NCI-H446 (cell line): Measurements from ENCODE around the gene TNFRSF12A.

Experiments
- DNase-seq, 2 experiments: peaks; one replicate each; lab custom pipeline; 2025; lab: John Stamatoyannopoulos, UW

Gene TNFRSF12A

GRCh38 chr16:2986623-2987188 lies 33.5 kb upstream of the TNFRSF12A start:
- DNase-seq, result no peak

DNA sequence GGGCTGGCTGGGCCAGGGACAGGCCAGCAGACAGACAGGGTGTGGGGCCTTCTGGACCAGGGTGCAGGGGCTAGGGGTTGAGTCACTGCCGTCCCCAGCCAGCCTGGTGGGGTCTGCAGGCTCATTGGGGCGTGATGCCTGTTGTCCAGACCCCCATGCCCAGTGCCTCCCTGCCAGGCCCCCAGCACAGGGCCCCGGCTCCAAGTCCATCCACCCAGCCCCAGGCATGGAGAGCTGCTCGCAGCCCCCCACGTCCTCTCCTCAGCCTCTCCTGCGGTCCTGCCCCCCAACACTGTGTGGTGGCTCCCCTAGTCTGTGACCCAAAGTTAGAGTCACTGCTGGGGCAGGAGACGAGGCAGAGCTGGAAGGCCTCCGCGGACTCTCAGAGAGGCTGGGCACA lies 32.9 kb upstream of the TNFRSF12A start:
- DNase-seq, result no peak

- peak in 1 of 2 experiments; percentile 65 for DNase-seq
Observed at GRCh38 chr16:2987833-2988232, 32.3 kb upstream of the TNFRSF12A start.

GRCh38 chr16:2988590-2989099 lies 31.5 kb upstream of the TNFRSF12A start:
- no peak for DNase-seq

DNA sequence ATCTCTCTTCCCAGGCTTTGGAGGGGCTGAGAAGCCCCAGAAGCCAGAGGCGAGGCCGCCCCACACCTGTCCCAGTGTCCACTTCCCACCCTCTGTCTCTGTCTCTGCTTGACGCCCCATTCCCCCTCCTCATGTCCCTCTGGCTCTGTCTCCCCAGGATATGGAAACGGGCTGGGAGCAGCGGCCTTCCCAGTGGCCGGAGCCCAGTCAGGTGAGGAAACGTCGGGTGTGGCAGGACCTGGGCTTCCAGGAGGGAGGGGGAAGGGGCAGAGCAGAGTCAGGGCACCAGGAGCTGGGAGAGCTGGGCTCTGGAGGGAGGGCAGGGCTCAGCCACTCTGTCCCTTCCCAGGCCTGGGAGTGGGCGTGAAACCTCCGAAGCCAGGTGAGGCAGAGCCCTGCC lies 29.3 kb upstream of the TNFRSF12A start:
- DNase-seq, result no peak

GRCh38 chr16:2991566-2992261 lies 28.5 kb upstream of the TNFRSF12A start:
- DNase-seq, result no peak

GRCh38 chr16:2992383-2993081 lies 27.6 kb upstream of the TNFRSF12A start:
- DNase-seq, result no peak

DNA sequence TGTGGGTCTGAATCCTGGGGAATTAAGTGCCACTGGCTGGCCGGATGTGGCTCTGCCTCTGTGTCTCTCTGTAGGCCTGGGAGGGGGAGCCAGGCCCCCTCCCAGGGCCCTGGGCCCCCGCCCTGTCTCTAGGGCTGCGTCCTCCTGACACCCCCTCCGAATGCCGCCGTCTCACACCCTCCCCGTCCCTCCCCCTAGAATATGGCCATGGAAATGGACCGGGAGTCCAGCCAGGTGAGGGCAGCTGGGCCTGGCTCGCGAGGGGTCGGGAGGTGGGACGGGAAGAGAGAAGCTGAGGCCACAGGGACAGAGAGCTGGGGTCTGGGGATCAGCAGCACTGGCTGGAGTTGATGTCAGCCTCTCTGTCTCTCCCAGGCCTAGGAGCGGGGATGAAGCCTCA lies 23.9 kb upstream of the TNFRSF12A start:
- DNase-seq, result no peak

DNA sequence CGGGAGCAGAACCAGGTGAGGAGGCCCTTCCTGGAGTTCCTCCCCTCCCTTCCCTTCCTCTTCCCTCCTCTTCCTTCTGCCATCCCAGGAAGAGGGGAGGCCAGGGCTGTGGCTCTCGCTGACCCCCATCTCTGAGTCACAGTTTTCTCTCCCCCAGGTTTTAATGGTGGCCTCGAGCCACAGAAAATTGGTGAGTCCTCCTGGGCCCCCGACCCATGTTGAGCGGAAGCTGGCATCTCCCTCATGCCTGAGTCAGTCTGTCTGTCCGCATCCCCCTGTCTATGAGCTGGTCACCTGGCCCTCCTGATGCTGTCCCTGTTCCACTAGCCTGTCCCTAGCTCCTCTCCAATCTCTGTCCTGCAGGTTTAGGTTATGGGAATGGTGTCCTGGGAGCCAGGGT lies 20.2 kb upstream of the TNFRSF12A start:
- no peak for DNase-seq

DNA sequence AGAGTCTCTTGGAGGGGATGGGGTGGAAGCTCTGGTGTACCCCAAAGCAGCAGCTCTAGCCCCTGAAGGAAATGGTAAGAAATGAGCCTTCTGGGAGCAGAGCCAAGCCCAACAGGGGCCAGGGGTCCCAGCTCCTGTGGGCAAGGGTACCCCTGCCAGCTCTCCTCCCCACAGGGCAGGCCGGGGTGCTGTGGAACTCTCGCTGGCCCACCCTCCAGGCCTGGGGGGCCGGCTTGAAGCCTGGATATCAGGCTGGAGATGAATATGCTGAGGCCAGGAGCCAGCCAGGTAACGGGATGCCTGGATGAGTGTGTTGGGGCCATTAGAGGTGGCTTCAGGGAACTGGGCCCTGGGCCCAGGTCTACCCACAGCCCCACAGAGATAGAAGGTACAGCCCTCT lies 19.6 kb upstream of the TNFRSF12A start:
- no peak for DNase-seq

- DNase-seq, result no peak
Observed at GRCh38 chr16:3001316-3001715, 18.9 kb upstream of the TNFRSF12A start.

DNA sequence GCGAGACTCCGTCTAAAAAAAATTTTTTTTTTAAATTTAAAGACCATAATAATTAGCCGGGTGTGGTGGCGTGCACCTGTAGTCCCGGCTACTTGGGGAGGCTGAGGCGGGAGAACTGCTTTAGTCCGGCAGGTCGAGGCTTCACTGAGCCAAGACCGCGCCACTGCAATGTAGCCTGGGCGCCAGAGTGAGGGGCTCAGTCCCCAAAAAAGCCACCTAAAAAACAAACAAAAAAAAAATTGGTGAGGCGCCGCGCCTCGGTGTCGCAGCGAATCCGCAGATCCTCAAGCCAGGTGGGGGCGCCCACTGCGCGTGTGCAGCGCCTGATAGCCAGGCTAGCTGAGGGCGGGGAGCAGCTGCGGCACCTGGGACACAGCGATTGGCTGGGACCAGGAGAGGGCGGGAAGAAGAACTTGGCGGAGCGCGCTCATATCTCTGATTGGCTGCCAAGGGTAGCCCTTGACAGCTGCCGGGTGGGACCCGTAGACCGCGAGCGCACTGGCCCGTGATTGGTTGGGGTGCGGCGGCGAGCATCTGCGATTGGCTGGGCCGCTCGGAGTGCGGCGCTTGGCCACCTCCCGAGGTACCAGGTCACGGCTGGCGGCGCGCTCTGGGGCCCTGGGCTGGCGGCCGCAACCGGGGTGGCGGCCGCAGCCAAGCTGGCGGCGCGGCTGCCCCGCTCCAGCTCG lies 16.4 kb upstream of the TNFRSF12A start:
- peak; percentile 94 to 99 for DNase-seq

DNA sequence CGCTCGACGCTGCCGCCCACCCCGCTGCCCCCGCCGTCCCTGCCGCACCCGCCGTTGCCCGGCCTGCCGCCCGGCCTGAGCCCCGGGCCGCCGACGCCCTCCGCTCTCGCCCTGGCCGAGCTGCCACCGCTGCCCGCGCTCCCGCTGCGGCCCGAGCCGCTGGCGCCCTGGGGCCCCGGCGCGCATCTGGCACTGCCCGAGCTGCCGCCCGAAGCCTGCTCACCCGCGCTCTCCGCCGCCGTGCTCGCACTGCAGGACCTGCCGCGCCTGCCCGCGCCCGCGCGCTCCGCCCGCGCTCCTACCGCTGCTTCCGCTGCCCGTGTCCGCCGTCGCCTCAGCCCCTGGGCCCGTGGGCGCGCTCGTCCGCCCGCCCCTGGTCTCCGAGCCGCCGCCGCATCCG lies 15.8 kb upstream of the TNFRSF12A start:
- no peak for DNase-seq

- DNase-seq, result peak in 1 of 2 experiments; percentile 38
Observed at GRCh38 chr16:3004781-3005284, 15.3 kb upstream of the TNFRSF12A start.

DNA sequence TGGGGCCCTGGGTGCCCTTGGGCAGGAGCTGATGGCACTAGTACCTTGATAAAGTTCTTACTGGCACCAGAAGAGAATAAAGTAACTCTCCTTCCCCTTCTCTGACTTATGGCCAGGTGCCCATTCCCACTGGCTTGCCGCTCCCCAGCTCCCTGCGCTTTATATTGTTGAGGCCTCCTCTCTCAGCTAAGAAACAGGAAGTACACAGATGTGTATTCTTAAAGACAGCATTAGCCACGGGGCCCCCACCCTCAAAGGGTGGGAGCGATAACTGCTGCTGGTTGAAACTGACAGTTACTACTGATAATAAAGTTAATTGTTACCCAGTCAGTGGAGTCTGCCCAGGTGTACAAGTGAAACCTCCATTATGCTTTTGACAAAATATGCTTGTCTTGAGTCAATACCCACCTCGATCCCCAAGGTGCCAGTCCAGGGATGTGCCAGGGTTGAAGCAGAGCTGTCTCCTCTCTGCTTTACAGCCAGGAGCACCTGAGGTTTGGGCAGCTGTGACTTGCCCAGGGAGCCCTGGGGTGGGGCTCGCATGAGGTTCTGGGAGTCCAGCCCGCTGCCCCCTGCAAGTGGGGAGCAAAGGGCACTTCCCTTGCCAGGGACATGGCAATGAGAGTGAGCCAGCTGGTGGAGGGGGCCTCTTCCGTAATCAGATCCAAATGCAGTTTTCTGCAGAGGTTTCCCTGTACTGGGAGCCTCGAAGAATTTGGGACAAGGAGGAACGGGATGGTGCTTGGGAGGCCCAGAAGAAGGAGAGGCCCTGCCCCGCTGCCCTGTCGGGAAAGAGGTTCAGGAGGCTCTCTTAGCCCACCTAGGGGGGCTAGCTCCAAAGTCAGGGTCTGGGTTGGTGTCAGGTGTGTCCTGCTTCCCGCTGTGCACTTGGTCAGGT lies 12.9 kb upstream of the TNFRSF12A start:
- DNase-seq, result no peak

DNA sequence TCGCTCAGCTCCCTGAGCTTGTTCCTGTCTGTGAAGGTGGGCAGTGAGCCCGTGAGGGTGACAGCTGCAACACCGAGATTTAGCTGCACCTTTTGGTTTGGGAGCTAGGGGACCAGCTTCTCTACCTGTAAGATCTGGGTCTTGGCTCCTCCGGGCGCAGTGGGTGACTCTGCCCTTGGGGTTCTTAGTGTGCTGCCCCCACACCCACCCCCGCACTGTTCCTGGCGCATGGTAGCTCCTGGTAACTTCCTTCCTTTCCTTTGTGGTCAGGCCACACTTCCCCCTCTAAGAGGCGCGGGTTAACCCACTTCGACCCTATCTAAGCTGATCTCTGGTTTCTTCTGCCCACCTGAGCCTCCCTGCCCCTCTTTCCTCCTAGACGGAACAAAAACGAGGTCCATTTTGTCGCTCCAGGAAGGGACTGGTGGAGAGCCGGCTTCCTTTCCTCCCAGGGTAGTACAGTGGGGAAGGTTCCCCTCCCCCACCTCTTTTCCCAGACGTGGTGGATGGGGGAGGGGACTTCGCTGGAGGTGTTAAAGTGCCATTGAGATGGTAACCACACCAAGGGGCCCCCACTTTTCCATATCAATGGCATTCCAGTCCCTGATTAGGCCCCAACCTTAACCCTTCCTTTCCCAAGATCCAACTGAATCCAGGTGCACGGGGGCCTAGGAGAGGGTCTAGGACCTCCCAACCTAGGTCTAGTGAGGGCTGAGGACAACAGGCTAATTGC lies 12.0 kb upstream of the TNFRSF12A start:
- DNase-seq, result no peak

- DNase-seq, result no peak
Observed at GRCh38 chr16:3008690-3009037, 11.5 kb upstream of the TNFRSF12A start.

GRCh38 chr16:3009568-3010390 lies 10.4 kb upstream of the TNFRSF12A start:
- no peak for DNase-seq

DNA sequence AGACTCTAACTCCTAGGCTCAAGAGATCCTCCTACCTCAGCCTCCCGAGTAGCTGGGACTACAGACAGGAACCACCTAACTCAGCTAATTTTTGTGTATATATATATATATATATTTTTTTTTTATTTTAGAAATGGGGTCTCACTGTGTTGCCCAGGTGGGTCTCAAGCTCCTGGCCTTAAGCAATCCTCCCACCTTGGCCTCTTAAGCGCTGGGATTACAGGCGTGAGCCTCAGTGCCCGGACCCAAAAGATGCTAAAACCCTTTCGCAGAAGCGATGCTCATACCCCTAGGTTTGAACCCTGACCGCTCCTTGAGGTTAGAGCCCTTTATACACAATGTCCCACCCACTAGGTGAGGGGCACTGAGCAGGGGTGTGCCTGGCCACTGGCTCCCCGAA lies 9.7 kb upstream of the TNFRSF12A start:
- no peak for DNase-seq

DNA sequence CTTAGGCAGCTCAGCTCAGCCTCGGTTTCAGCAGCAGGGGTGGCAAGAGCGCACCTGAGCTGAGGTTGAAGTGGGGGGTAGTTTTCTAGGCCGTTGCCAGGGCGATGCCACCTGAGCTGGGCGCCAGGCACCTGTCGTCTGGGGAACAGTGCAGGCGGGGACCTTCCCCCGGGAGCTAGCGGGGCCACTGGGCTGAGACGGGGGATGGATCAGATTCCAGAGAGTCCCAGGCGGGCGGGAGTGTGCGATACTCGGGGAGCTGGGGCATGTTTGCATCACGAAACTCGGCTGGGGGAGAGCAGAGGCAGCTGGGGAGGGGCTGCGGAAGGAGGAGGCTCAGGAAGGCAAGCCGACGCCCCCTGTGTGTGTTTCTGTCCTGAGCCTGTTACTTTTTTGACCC lies 7.9 kb upstream of the TNFRSF12A start:
- DNase-seq, result no peak
